Activated CD8-positive, alpha-beta memory T cell treated with anti-CD3 and anti-CD28 coated beads for 36 hours (primary cell): ENCODE results near the gene EFEMP2. TPM values are rescaled to one million over a fixed set of nuclear protein-coding genes. Genes with fewer than 3 reads are reported as not detected.

Source experiments
- total RNA-seq, 2 experiments: library from RNA; stranded (reverse); gene quantifications; one replicate each; pipeline ENCODE4 v1.2.3, GENCODE V29; 2021

The EFEMP2 gene
- total RNA-seq, 2 experiments from 2014 or later = 3.7 to 5.7 TPM

Other genes with a start within 250 kb of the EFEMP2 start
- 100 to 1,000 TPM; 141 to 143 TPM for gene SIPA1, start 234.7 kb downstream of the EFEMP2 start, total RNA-seq
- 10 to 100 TPM; 78.9 to 80.2 TPM for gene RELA, start 209.9 kb downstream of the EFEMP2 start, total RNA-seq
- gene KAT5, start 160.5 kb downstream of the EFEMP2 start, total RNA-seq = 10 to 100 TPM; 64.8 to 72.7 TPM
- gene RNASEH2C, start 152.0 kb downstream of the EFEMP2 start, total RNA-seq = 100 to 1,000 TPM; 116 to 130 TPM
- gene AP5B1, start 91.8 kb downstream of the EFEMP2 start, total RNA-seq = 10 to 100 TPM; 19.1 to 19.7 TPM
- gene OVOL1, start 85.7 kb downstream of the EFEMP2 start, total RNA-seq = not detected
- 1 to 10 TPM; 3.0 to 3.3 TPM for gene SNX32, start 38.8 kb downstream of the EFEMP2 start, total RNA-seq
- 1,000 to 10,000 TPM; 1,167 to 1,207 TPM for gene CFL1, start 14.6 kb downstream of the EFEMP2 start, total RNA-seq
- gene MUS81, start 12.4 kb downstream of the EFEMP2 start, total RNA-seq = 10 to 100 TPM; 82.0 to 82.9 TPM
- gene CTSW, start 7.0 kb upstream of the EFEMP2 start, total RNA-seq = 10 to 100 TPM; 48.9 to 51.7 TPM
- 100 to 1,000 TPM; 119 to 132 TPM for gene FIBP, start 15.7 kb upstream of the EFEMP2 start, total RNA-seq
- gene CCDC85B, start 17.9 kb upstream of the EFEMP2 start, total RNA-seq = 10 to 100 TPM; 77.7 to 81.8 TPM
- 10 to 100 TPM; 23.0 to 24.7 TPM for gene FOSL1, start 27.6 kb upstream of the EFEMP2 start, total RNA-seq
- 10 to 100 TPM; 15.2 to 18.2 TPM for gene C11orf68, start 46.3 kb upstream of the EFEMP2 start, total RNA-seq
- 100 to 1,000 TPM in 1 of 2 experiments, 10 to 100 TPM in 1; 99.6 to 102 TPM for gene DRAP1, start 46.6 kb upstream of the EFEMP2 start, total RNA-seq
- not detected for gene TSGA10IP, start 72.7 kb upstream of the EFEMP2 start, total RNA-seq
- 10 to 100 TPM; 65.4 to 70.1 TPM for gene SART1, start 88.9 kb upstream of the EFEMP2 start, total RNA-seq
- 10 to 100 TPM; 73.9 to 80.6 TPM for gene EIF1AD, start 129.4 kb upstream of the EFEMP2 start, total RNA-seq
- 100 to 1,000 TPM; 243 to 253 TPM for gene BANF1, start 129.7 kb upstream of the EFEMP2 start, total RNA-seq
- gene CST6, start 139.2 kb upstream of the EFEMP2 start, total RNA-seq = not detected
- not detected for gene CATSPER1, start 153.7 kb upstream of the EFEMP2 start, total RNA-seq
- gene GAL3ST3, start 176.4 kb upstream of the EFEMP2 start, total RNA-seq = under 1 TPM; 0.15 to 0.17 TPM
- 100 to 1,000 TPM; 259 to 261 TPM for gene SF3B2, start 179.6 kb upstream of the EFEMP2 start, total RNA-seq
- 10 to 100 TPM; 59.5 to 62.7 TPM for gene PACS1, start 197.5 kb upstream of the EFEMP2 start, total RNA-seq